Neural cell (in vitro differentiated cells): Measurements from ENCODE around the gene CHURC1.

ENCODE experiments used
- CTCF ChIP-seq: fragments of 450-650 bp; IDR thresholded peaks from 2 replicates; pipeline ENCODE4 v1.5.1; 2014; ENCODE audit warnings: antibody characterized with exemption, mild to moderate bottlenecking, moderate library complexity; ENCODE audit not compliant: poor library complexity, severe bottlenecking
- POLR2AphosphoS5 ChIP-seq: IDR thresholded peaks from 2 replicates; pipeline ENCODE4 v1.6.1; 2012
- REST ChIP-seq: IDR thresholded peaks from 2 replicates; pipeline ENCODE4 v1.6.1; 2012; ENCODE audit warnings: borderline replicate concordance

DNA sequence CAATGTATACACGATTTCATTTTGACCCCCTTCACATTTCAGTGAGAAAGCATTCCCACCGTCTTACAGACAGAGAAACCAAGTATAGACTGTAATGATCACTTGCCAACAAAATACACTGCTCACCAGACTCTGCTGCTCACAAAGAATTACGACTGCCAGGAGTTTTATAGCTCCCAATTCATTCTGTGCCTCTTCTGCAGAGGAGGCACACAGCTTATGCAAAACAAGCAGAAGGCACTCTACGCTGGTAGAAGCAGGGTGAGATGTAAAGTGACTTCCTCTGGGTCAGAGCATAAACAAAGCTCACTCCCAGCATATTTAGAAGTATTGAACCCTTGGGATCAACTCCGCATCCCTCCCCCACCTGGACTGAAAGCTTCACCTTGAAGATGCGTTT is 49.1 kb upstream of the CHURC1 start:
- no peak for TF ChIP-seq CTCF
- no peak for TF ChIP-seq REST
- no peak for TF ChIP-seq POLR2AphosphoS5
